Central memory CD4-positive, alpha-beta T cell (primary cell): ENCODE measurements around the gene DNASE1L2.
A peak's percentile ranks its signal among the peaks of the same experiment; 100 is the strongest.
"Not testable (repeated sequence)": the region's sequence is repeated elsewhere in the genome, so short reads cannot be mapped to it uniquely, and the experiment has no call there.

Experiments used
- DNase-seq: peaks from one replicate; pipeline ENCODE4 v3.0.0; 2022
- total RNA-seq, 3 experiments: gene quantifications; one replicate each; lab custom pipeline; 2026; lab: John Stamatoyannopoulos, UW

DNASE1L2 gene
- 0.39 to 1.6 (median 1.1) reads per million in 3 experiments for total RNA-seq

- DNase-seq: no peak
Measured at GRCh38 chr16:2236337-2237101, at the start of gene DNASE1L2. DNASE1L2 (plus strand) TSS chr16:2236444; CDS start chr16:2236817, 373 bp downstream.

GRCh38 chr16:2186505-2186904 is 49.7 kb upstream of the DNASE1L2 start:
- no peak for DNase-seq

GRCh38 chr16:2187212-2187611 is 49.0 kb upstream of the DNASE1L2 start:
- no peak for DNase-seq

- DNase-seq: no peak
Measured at GRCh38 chr16:2188395-2188794, 47.8 kb upstream of the DNASE1L2 start.

GRCh38 chr16:2189252-2189893 is 46.9 kb upstream of the DNASE1L2 start:
- DNase-seq: no peak

- no peak for DNase-seq
Measured at GRCh38 chr16:2190002-2190658, 46.1 kb upstream of the DNASE1L2 start.

- no peak for DNase-seq
Measured at GRCh38 chr16:2190659-2191445, 45.4 kb upstream of the DNASE1L2 start.

GRCh38 chr16:2191446-2191706 is 44.9 kb upstream of the DNASE1L2 start:
- DNase-seq: no peak

- no peak for DNase-seq
Measured at GRCh38 chr16:2194166-2194834, 41.9 kb upstream of the DNASE1L2 start.

GRCh38 chr16:2194852-2195321 is 41.4 kb upstream of the DNASE1L2 start:
- DNase-seq: peak; percentile 54

- DNase-seq: no peak
Measured at GRCh38 chr16:2195322-2196161, 40.7 kb upstream of the DNASE1L2 start.

- DNase-seq: no peak
Measured at GRCh38 chr16:2196162-2196980, 39.9 kb upstream of the DNASE1L2 start, which contains the start of gene CASKIN1. CASKIN1 (minus strand) TSS chr16:2196605; CDS start chr16:2196432, 173 bp downstream.

GRCh38 chr16:2196981-2197511 is 39.2 kb upstream of the DNASE1L2 start:
- no peak for DNase-seq

GRCh38 chr16:2197765-2198164 is 38.5 kb upstream of the DNASE1L2 start:
- DNase-seq: no peak

GRCh38 chr16:2198283-2198682 is 38.0 kb upstream of the DNASE1L2 start:
- DNase-seq: no peak

GRCh38 chr16:2199095-2199494 is 37.1 kb upstream of the DNASE1L2 start:
- no peak for DNase-seq

- no peak for DNase-seq
Measured at GRCh38 chr16:2199621-2200139, 36.6 kb upstream of the DNASE1L2 start.

- no peak for DNase-seq
Measured at GRCh38 chr16:2200313-2200712, 35.9 kb upstream of the DNASE1L2 start.

GRCh38 chr16:2203119-2203688 is 33.0 kb upstream of the DNASE1L2 start:
- DNase-seq: not testable (repeated sequence)
